ENCODE measurements around the gene FADS3. TPM values are rescaled to one million over a fixed set of nuclear protein-coding genes. Genes with fewer than 3 reads are reported as not detected.

Gene FADS3
- total and polyA plus RNA-seq, 2 of the 13 experiments (the other 11 are each of a cell fraction or from before 2014, with no cell fraction given), result 13.4 to 23.2 TPM

GRCh38 chr11:61828629-61829407, 62.5 kb downstream of the FADS3 start (continued):
- no peak for TF ChIP-seq SNAPC5 (CRISPR knock-in tag; IDR thresholded peaks at IDR 0.05; ENCODE audit: borderline replicate concordance)
- no peak for TF ChIP-seq NFYB (CRISPR knock-in tag; IDR thresholded peaks at IDR 0.05)
- TF ChIP-seq ZNF713 (CRISPR knock-in tag; IDR thresholded peaks at IDR 0.05), result 0 out of 2 replicates have a peak, but pooled peaks have one; percentile 43
- no peak for TF ChIP-seq CENPT (CRISPR knock-in tag; IDR thresholded peaks at IDR 0.05; ENCODE audit: low read depth)
- TF ChIP-seq ZKSCAN5 (CRISPR knock-in tag; IDR thresholded peaks at IDR 0.05), result no peak
- no peak for TF ChIP-seq MBNL3 (CRISPR knock-in tag; conservative IDR thresholded peaks at IDR 0.05)
- no peak for TF ChIP-seq PAF1 (CRISPR knock-in tag; IDR thresholded peaks at IDR 0.05)
- TF ChIP-seq CBX1 (IDR thresholded peaks at IDR 0.05; ENCODE audit: low read depth), result no peak
- TF ChIP-seq EHMT2 (IDR thresholded peaks at IDR 0.05; ENCODE audit: borderline replicate concordance, low read depth, low read length), result no peak
- no peak for TF ChIP-seq CENPX (CRISPR knock-in tag; IDR thresholded peaks at IDR 0.05)
- no peak for TF ChIP-seq HOXA9 (CRISPR knock-in tag; IDR thresholded peaks at IDR 0.05; ENCODE audit: borderline replicate concordance)
- no peak; the same call in 1 of the 2 replicates for TF ChIP-seq KAT8 (CRISPR knock-in tag; IDR thresholded peaks at IDR 0.05)
- TF ChIP-seq ZSCAN21 (CRISPR knock-in tag; IDR thresholded peaks at IDR 0.05; ENCODE audit: borderline replicate concordance), result no peak
- TF ChIP-seq ZNF343 (CRISPR knock-in tag; IDR thresholded peaks at IDR 0.05), result no peak
- peak; percentile 53; the same call in 1 of the 2 replicates for TF ChIP-seq ZNF709 (CRISPR knock-in tag; IDR thresholded peaks at IDR 0.05)
- TF ChIP-seq CREBL2 (CRISPR knock-in tag; IDR thresholded peaks at IDR 0.05; ENCODE audit: borderline replicate concordance), result no peak
- no peak for TF ChIP-seq ELF4 (CRISPR knock-in tag; IDR thresholded peaks at IDR 0.05; ENCODE audit: borderline replicate concordance)
- TF ChIP-seq SIN3B (IDR thresholded peaks at IDR 0.05; ENCODE audit: low read length), result no peak
- TF ChIP-seq LCORL (IDR thresholded peaks at IDR 0.05), result no peak
- TF ChIP-seq LCORL (CRISPR knock-in tag; IDR thresholded peaks at IDR 0.05), result peak; percentile 47; the same call in 1 of the 2 replicates
- TF ChIP-seq ZNF619 (CRISPR knock-in tag; IDR thresholded peaks at IDR 0.05), result no peak
- TF ChIP-seq RARG (CRISPR knock-in tag; IDR thresholded peaks at IDR 0.05; ENCODE audit: low read depth), result no peak
- no peak for TF ChIP-seq ATF2 (CRISPR knock-in tag; IDR thresholded peaks at IDR 0.05)
- TF ChIP-seq MBD4 (IDR thresholded peaks at IDR 0.05; ENCODE audit: borderline replicate concordance, low read length), result no peak
- no peak for TF ChIP-seq ZFP36 (IDR thresholded peaks at IDR 0.05; ENCODE audit: borderline replicate concordance, low read depth, low read length, partially characterized antibody)
- no peak for TF ChIP-seq ZFP82 (CRISPR knock-in tag; IDR thresholded peaks at IDR 0.05; ENCODE audit: borderline replicate concordance)
- TF ChIP-seq KDM5B (CRISPR knock-in tag; IDR thresholded peaks at IDR 0.05; ENCODE audit: borderline replicate concordance), result no peak
- TF ChIP-seq JUND (CRISPR knock-in tag; IDR thresholded peaks at IDR 0.05), result no peak
- TF ChIP-seq ZNF639 (CRISPR knock-in tag; conservative IDR thresholded peaks at IDR 0.05), result no peak
- no peak for TF ChIP-seq ZNF230 (CRISPR knock-in tag; IDR thresholded peaks at IDR 0.05)
